HepG2 (cell line): ENCODE data around the gene RPS2. TPM values are rescaled to one million over a fixed set of nuclear protein-coding genes. Genes with fewer than 3 reads are reported as not detected.

ENCODE experiments used
- CBX5 ChIP-seq: sonication (generic); formaldehyde crosslinking; IDR thresholded peaks from 2 replicates; pipeline ENCODE4 v1.4.0; 2020; ENCODE audit warnings: missing genetic modification reagents, borderline replicate concordance
- ELF3 ChIP-seq: IDR thresholded peaks from 2 replicates; pipeline ENCODE4 v1.6.1; 2016; ENCODE audit warnings: missing genetic modification reagents, missing compliant biosample characterization
- GMEB1 ChIP-seq: sonication (generic); formaldehyde crosslinking; IDR thresholded peaks from 2 replicates; pipeline ENCODE4 v1.5.1; 2020; ENCODE audit warnings: missing genetic modification reagents, mild to moderate bottlenecking, borderline replicate concordance
- GPBP1L1 ChIP-seq: sonication (generic); formaldehyde crosslinking; IDR thresholded peaks from 2 replicates; pipeline ENCODE4 v1.5.0; 2020; ENCODE audit warnings: mild to moderate bottlenecking, missing genetic modification reagents
- KDM3A ChIP-seq: IDR thresholded peaks from 2 replicates; pipeline ENCODE4 v1.6.1; 2018; ENCODE audit warnings: low read depth, missing compliant biosample characterization
- KLF9 ChIP-seq: IDR thresholded peaks from 2 replicates; pipeline ENCODE4 v1.6.1; 2016; ENCODE audit warnings: low read depth
- MED1 ChIP-seq: sonication (generic); formaldehyde crosslinking; IDR thresholded peaks from 2 replicates; pipeline ENCODE4 v1.4.0; 2020; ENCODE audit warnings: missing genetic modification reagents
- MED8 ChIP-seq: sonication (generic); formaldehyde crosslinking; IDR thresholded peaks from 2 replicates; pipeline ENCODE4 v1.8.1; 2023; ENCODE audit warnings: mild to moderate bottlenecking, missing genetic modification reagents; ENCODE audit not compliant: insufficient replicate concordance
- NR3C1 ChIP-seq: sonication (generic); formaldehyde crosslinking; IDR thresholded peaks from 2 replicates; pipeline ENCODE4 v1.4.0; 2020; ENCODE audit warnings: missing genetic modification reagents
- SIN3A ChIP-seq: IDR thresholded peaks from 2 replicates; pipeline ENCODE4 v1.6.1; 2011; ENCODE audit warnings: low read depth, mild to moderate bottlenecking, control low read depth, low read length, borderline replicate concordance
- SRSF4 ChIP-seq: fragments of 200-400 bp; formaldehyde crosslinking; IDR thresholded peaks from one replicate; pipeline ENCODE4 v1.6.1; 2018; ENCODE audit warnings: mild to moderate bottlenecking, low read depth, low read length, moderate library complexity; ENCODE audit not compliant: poor library complexity, severe bottlenecking
- THAP8 ChIP-seq: sonication (generic); formaldehyde crosslinking; IDR thresholded peaks from 2 replicates; pipeline ENCODE4 v1.5.1; 2020; ENCODE audit warnings: missing genetic modification reagents, mild to moderate bottlenecking, borderline replicate concordance
- YY1 ChIP-seq: IDR thresholded peaks from 2 replicates; pipeline ENCODE4 v1.6.1; 2011; ENCODE audit warnings: low read length, low read depth, moderate library complexity, mild to moderate bottlenecking; ENCODE audit not compliant: insufficient read depth, insufficient replicate concordance
- ZBTB26 ChIP-seq: IDR thresholded peaks from 2 replicates; pipeline ENCODE4 v1.6.1; 2016; ENCODE audit warnings: missing compliant biosample characterization, missing genetic modification reagents, borderline replicate concordance
- ZFP1 ChIP-seq: IDR thresholded peaks from 2 replicates; pipeline ENCODE4 v1.6.1; 2016
- ZFP41 ChIP-seq: sonication (generic); formaldehyde crosslinking; IDR thresholded peaks from 2 replicates; pipeline ENCODE4 v1.4.0; 2020; ENCODE audit warnings: mild to moderate bottlenecking, missing genetic modification reagents, borderline replicate concordance
- ZNF256 ChIP-seq: sonication (generic); formaldehyde crosslinking; conservative IDR thresholded peaks from 2 replicates; pipeline ENCODE4 v1.4.0; 2020; ENCODE audit warnings: missing genetic modification reagents
- ZNF430 ChIP-seq: sonication (generic); formaldehyde crosslinking; IDR thresholded peaks from 2 replicates; pipeline ENCODE4 v1.9.0; 2021; ENCODE audit warnings: mild to moderate bottlenecking, missing genetic modification reagents
- ZNF597 ChIP-seq: sonication (generic); formaldehyde crosslinking; IDR thresholded peaks from 2 replicates; pipeline ENCODE4 v1.5.0; 2020; ENCODE audit warnings: missing genetic modification reagents
- ZNF761 ChIP-seq: sonication (generic); formaldehyde crosslinking; conservative IDR thresholded peaks from 2 replicates; pipeline ENCODE4 v1.4.0; 2020; ENCODE audit warnings: mild to moderate bottlenecking, missing genetic modification reagents
- ZNF770 ChIP-seq: sonication (generic); formaldehyde crosslinking; IDR thresholded peaks from 2 replicates; pipeline ENCODE4 v1.5.0; 2020; ENCODE audit warnings: mild to moderate bottlenecking, missing genetic modification reagents
- polyA plus RNA-seq, 8 experiments: library from polyadenylated mRNA; depleted of rRNA in 3 of 8; stranded (reverse) in 7 of 8; unstranded in 1 of 8; fragments of >200 nt; fragmentation: Illumina TruSeq in 4 of 8; extraction: Trizol in 4 of 8; gene quantifications; 2 replicates each; pipeline versions ENCODE4 v1.2.1 to v1.2.3, GENCODE V29; 2011 to 2016; ENCODE audit warnings: low read depth in 4 of 8, missing spikeins in 1 of 8, mixed read lengths in 1 of 8; ENCODE audit not compliant: insufficient read depth in 1 of 8
- total RNA-seq, 5 experiments: library from RNA; depleted of rRNA; stranded (reverse); fragments of >200 nt; fragmentation: Illumina TruSeq; extraction: Trizol; gene quantifications; 2 replicates each; pipeline ENCODE4 v1.2.3, GENCODE V29; 2016; ENCODE audit warnings: low read depth in 1 of 5

The RPS2 gene
- total and polyA plus RNA-seq, 2 of the 13 experiments (the other 11 are each of a cell fraction or from before 2014, with no cell fraction given) = 1,908 to 4,514 TPM

GRCh38 chr16:2009791-2010510 lies 45.3 kb upstream of the RPS2 start, which contains the start of gene ZNF598 (continued):
- TF ChIP-seq ZNF770 (CRISPR knock-in tag) = peak; percentile 63
- peak; percentile 81 for TF ChIP-seq YY1
- no peak for TF ChIP-seq SRSF4
- TF ChIP-seq NR3C1 (CRISPR knock-in tag) = no peak
- TF ChIP-seq ZNF761 (CRISPR knock-in tag) = no peak; the same call in 1 of the 2 replicates
- no peak for TF ChIP-seq GPBP1L1 (CRISPR knock-in tag)
- no peak for TF ChIP-seq THAP8 (CRISPR knock-in tag)
- 0 out of 2 replicates have a peak, but pooled peaks have one; percentile 20 for TF ChIP-seq CBX5
- TF ChIP-seq ZFP41 (CRISPR knock-in tag) = no peak
- TF ChIP-seq SIN3A = peak; percentile 39; the same call in 1 of the 2 replicates
- TF ChIP-seq KLF9 (CRISPR knock-in tag) = no peak
- TF ChIP-seq ZFP1 = no peak
- TF ChIP-seq MED8 (CRISPR knock-in tag) = no peak
- no peak for TF ChIP-seq ZNF597 (CRISPR knock-in tag)
- TF ChIP-seq ZNF430 = peak; percentile 60; the same call in 1 of the 2 replicates
- peak; percentile 52 for TF ChIP-seq MED1 (CRISPR knock-in tag)
- peak; percentile 76 for TF ChIP-seq GMEB1
- TF ChIP-seq ELF3 (CRISPR knock-in tag) = no peak
- no peak for TF ChIP-seq KDM3A (CRISPR knock-in tag)
- TF ChIP-seq ZBTB26 = no peak; the same call in 1 of the 2 replicates
- no peak for TF ChIP-seq ZNF256
